ENCODE measurements around the gene PRKCD.

Gene PRKCD

GRCh38 chr3:53190659-53191058 lies 29.6 kb downstream of the PRKCD start:
- no peak for DNase-seq (ENCODE audit: low read depth in 2 of 2)

- no peak for DNase-seq (ENCODE audit: low read depth in 2 of 2)
Measured at GRCh38 chr3:53191836-53192480, 30.9 kb downstream of the PRKCD start.

GRCh38 chr3:53192608-53193007 lies 31.6 kb downstream of the PRKCD start:
- DNase-seq (ENCODE audit: low read depth in 2 of 2) = no peak

DNA sequence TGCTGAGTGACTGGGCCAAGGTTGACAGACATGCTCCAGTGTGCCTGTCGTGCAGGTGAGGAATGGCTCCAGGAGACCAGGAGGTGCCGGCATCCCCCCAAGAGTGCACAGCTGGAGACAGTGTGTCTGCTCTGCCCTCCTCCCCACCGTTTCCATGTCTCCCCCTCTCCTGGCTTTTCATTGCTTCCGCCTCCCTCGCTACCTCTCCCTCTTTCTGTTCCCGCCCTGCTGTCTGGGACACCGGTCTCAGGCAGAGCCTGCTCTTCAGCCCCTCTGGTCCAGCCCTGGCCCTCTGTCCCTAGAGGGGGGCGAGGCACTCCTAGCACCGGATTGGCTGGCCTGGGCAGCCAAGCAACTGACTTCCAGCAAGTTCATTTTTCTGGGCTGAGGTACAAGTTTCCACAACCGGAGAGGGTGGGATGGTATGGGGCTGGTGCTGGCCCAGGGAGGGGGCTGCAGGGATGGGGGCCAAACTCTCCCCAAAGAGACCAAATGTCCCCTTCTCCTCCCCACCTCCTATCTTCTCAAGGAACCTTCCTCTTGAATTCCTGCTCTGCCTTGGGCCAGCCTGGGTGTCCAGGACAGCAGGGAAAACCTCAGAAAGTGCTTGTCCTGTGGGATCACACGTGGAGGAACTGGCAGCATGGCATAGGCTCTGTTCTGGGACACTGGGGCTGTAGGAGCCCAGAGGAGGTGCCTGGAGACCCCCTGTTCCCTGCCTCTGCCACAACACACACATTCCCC lies 32.6 kb downstream of the PRKCD start:
- DNase-seq (ENCODE audit: low read depth in 2 of 2) = no peak

- DNase-seq (ENCODE audit: low read depth in 2 of 2) = no peak
Measured at GRCh38 chr3:53194210-53195065, 33.4 kb downstream of the PRKCD start.

DNA sequence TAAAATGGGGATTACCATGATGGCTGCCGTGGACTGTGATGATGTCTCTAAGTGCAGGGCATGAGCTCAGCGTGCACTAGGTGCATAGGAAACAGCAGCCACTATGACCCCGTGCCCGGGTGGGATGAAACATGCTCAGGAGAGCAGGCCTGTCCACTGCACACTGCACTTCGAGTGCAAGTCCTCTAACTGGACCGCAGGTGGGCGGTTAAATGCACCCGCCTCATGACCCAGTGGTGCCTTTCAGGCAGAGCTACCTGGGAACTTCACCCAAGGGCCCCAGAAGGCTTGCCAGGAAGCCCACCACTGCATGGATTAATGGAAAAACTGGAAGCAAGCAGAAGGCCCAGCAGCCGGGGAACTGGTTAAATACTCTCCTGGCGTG lies 34.0 kb downstream of the PRKCD start:
- DNase-seq (ENCODE audit: low read depth in 2 of 2) = no peak

DNA sequence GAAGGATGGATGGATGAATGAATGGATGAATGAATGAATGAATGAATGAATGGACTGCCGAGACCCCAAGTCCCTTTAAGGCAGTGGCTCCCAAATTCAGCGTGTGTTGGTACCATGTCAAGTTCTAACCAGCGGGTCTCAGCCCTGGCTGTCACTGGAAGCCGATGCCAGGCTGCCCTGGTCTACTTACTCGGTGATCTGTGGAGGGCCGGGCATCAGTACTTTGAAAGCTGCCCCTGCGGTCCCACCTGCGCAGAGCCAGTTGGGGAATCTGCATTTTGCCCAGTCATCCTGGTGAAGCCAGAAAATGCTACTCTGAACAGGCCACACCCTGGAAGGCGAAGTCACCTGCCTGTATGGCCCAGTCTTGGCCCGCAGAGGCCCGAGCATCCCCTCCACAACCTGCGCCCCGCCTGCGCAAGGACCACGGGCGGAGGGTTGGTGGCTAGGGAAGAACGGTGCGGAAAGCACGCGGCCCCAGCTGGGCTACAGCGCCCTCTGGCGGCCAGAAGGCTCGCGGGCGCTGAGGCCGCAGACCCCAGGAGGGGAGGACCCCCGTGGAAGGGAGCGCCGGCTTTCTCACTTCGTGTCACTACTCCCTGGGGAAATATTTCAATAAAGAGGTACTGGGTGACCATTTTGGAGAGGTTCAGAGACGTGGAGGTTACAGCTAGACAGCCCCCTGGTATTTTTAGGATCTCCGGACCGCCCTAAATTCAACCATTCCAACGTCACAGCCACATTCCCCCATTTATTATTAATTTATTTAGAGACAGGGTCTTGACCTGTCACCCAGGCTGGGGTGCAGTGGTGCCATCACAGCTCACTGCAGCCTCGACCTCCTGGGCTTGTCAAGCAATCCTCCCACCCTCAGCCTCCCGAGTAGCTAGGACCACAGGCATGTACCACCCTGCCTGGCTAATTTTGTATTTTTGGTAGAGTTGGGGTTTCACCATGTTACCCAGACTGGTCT lies 34.9 kb downstream of the PRKCD start:
- peak in 1 of 2 donors; percentile 15 for DNase-seq (ENCODE audit: low read depth in 2 of 2)

DNA sequence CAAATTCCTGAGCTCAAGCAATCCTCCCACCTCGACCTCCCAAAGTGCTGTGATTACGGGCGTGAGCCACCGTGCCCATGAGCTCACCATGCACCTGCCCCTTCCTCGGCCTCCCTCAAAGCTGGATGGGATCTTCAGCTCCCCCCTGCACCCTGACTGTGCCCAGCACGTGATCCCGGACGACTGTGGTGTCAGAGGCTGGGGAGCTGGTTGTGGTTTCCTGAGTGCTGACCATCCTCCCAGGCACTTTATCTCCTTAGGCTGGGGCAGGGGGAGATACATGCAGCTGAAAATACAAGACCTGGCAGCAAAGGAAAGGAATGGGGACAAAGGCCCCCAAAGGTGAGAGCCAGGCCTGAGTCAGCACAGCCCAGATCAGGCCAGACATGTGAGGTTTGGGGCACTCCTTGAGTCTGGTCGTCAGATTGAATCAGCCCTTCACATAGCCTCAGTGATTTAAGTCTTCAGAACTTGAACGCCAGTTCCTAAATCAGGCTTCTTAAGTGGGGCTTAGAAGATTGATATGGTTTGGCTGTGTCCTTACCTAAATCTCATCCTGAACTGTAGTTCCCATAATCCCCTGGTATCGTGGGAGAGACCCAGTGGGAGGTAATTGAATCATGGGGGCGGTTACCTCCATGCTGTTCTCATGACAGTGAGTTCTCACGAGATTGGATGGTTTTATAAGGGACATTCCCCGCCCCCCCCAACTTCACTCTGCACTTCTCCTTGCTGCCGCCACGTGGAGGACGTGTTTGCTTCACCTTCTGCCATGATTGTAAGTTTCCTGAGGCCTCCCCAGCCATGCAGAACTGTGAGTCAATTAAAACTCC lies 35.8 kb downstream of the PRKCD start:
- no peak for DNase-seq (ENCODE audit: low read depth in 2 of 2)

DNA sequence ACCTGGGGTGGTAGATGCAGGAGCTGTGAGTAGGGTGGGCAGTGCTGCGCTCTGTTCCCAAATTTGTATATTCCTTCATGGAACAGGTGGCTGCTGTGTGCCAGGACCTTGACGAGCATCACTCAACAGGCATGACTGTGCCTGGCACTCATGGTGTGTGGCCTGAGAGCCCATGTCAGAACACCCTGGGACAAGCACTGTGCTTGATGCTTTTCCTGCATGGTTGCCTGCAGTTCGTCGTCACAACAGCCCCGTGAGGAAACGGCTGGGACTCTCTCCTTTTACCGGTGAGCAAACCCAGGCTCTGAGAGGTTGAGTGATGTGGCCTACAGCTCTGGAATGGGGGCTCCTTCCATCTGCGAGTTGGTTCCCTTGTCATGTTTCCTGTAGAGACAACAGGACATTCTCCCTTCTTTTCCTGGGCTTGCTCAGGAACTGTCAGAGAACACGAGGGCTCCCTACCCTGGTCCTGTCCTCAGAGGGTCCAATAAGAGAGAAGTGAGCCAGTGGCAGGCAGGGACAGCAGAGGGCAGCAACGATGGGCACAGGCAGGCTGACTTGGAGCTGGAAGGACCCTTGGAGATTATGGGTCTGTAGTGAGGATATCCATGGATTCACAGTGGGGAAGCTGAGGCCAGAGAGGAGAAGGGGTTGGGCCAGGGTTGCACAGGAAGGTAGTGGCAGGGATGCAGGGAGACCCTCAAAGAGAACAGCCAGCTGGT lies 37.4 kb downstream of the PRKCD start:
- no peak for DNase-seq (ENCODE audit: low read depth in 2 of 2)

DNA sequence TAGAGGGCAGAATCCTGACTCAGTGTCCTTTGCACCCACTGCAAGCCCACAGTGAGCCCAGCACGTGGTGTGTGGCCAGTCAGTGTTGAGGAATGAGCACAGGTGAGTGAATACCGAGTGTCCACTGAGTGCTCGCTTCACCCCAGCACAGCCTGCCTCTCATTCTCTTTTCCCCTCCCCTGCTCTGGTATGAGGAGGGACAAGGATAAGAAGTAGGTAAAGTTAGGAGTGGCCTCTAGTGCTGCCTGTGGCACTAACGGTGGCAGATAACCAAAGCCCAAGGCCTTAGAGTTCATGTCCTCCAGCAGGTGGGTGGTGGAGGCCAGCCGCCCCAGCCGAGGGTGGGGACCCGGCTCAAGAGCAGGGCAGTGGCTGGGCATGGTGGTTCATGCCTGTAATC lies 38.0 kb downstream of the PRKCD start:
- DNase-seq (ENCODE audit: low read depth in 2 of 2) = no peak

DNA sequence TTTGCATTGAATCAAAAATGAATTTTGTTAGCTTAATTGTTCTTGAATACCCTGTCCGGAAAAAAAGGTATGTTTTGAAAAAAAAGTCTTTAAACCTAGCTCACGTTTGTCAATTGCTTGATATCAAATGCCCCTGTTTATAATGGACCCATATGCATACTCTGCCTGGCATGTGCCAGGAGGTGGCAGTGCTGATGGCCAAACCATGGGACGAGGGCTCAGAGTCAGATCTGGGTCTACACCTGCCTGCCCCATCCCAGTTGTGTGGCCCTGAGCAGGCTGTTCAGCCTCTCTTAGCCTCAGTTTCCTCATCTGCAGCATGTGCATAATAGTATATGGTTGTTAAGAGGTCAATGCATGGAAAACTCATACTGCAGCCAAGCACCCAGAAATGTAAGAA lies 38.8 kb downstream of the PRKCD start:
- DNase-seq (ENCODE audit: low read depth in 2 of 2) = no peak

DNA sequence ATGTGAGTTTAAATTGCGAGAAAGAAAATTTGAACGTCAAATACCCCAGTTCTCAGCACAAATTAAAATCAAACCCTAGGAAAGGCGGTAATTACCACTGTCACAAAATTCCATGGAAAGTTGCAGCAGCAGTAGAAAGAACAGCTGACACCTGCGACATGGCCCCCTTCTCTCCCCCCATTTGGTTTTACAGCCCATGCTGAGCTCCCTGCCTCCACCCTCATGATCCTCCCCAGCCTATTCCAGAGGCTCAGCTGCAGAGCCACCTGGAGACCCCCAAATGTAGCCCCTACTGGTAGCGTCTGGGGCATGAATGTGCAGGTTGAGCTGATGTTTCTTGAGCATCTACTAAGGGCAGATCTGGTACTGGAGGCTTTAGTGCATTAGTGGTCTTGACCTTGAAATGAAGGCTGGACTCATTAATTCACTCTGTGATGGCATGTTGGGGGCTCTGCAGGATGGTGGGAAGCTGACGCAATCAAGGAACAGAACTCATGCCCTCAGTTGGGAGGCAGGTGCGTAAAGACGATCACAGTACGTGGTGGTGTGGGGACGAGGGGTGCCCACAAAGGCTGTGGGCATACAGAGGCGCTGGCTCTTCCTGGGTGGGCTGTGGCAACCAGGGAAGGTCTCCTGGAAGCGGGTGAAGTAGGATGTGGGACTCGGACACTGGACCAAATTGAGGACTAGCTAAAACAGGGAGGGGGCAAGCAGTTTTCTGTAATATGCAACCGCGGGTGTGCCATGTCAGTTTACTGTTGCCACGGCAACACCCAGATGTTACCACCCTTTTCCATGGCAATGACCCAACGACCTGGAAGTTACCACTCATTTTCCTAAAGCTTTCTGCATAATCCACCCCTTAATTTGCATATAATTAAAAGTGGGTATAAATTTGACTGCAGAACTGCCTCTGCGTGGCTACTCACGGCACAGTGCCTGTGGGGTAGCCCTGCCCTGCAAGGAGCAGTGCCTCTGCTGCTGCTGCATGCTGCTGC lies 39.8 kb downstream of the PRKCD start:
- no peak for DNase-seq (ENCODE audit: low read depth in 2 of 2)

DNA sequence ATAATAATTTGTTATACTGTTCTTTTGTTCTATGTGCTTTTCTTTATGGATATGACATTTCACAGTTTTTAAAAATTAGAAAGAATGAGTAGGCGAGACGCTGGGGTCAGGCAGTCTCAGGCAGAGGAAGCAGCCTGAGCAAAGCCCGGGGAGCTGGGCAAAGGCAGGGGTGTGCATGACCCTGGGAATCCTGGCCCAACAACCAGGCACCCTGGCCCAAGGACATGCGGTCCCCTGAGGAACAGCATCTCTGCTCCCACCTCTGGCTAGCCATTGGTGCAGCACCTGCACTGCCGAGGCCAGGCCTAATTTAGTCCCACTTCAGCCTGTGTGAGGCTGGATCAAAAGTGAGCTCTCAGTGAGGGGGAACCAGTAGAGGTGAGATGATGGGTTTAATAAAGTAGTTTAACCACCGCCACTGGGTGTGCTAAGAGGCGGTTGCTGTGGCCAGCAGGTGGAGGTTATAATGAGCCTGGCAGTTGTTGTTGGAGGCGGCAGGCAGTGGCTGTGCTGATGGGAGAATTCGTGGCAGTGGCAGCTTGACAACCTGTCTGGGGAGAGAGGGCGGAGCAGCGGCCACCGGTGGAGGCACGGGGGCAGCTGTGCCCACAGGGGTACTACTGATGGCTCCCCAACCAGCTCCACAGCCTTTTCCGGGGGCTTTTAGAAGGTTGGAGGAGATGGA lies 41.5 kb downstream of the PRKCD start:
- DNase-seq (ENCODE audit: low read depth in 2 of 2) = no peak

- DNase-seq (ENCODE audit: low read depth in 2 of 2) = no peak
Measured at GRCh38 chr3:53211706-53212702, 51.0 kb downstream of the PRKCD start.

DNA sequence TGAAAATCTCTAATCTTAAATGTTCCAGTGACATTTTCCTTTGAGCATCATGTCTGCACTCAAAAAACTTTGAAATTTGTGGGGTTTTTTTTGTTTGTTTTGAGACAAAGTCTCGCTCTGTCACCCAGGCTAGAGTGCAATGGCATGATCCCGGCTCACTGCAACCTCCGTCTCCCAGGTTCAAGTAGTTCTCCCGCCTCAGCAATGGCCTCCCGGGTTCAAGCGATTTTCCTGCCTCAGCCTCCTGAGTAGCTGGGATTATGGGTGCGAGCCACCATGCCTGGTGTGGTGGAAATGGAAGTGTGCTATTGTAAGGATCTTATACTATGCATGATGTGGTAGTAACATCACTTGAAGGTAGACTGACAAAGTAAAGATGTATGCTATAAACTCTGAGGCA lies 52.3 kb downstream of the PRKCD start:
- DNase-seq (ENCODE audit: low read depth in 2 of 2) = no peak

GRCh38 chr3:53215816-53216215 lies 54.8 kb downstream of the PRKCD start:
- no peak for DNase-seq (ENCODE audit: low read depth in 2 of 2)

GRCh38 chr3:53216723-53217122 lies 55.7 kb downstream of the PRKCD start:
- DNase-seq (ENCODE audit: low read depth in 2 of 2) = no peak
